ENCODE results near the gene RNF114. TPM values are rescaled to one million over a fixed set of nuclear protein-coding genes. Genes with fewer than 3 reads are reported as not detected.

Gene RNF114
- polyA plus RNA-seq, 3 donors = 128 to 164 (median 146) TPM

- no peak overlapping the region for H3K4me3 Mint-ChIP-seq
- H4K20me1 ChIP-seq (ENCODE audit: insufficient read depth, low read length) = peaks cover 35% of the 10 kb centered on the region
These were observed 49.4 kb downstream of the RNF114 start for GRCh38 chr20:49985617-49986016.

GRCh38 chr20:49986049-49986448 lies 49.9 kb downstream of the RNF114 start:
- H3K27me3 Mint-ChIP-seq (ENCODE audit: low read depth in 3 of 3) = peaks cover 12 to 17% (median 14%) of the 10 kb centered on the region in 3 donors
- no peaks in the 10 kb centered on the region for H3K9me3 ChIP-seq (replicated peaks in 1 of 2; ENCODE audit: control insufficient read depth in 1 of 2, insufficient read depth in 1 of 2, low read length in 2 of 2)
- no peak for TF ChIP-seq CTCF (IDR thresholded peaks at IDR 0.05)
- WGBS (ENCODE audit: insufficient coverage) = no CpG with 5 or more reads among the region's 4 CpGs
- DNase-seq = no peak
- intact Hi-C loops (cut with micrococcal nuclease) = no loop called here
- H3K4me3 Mint-ChIP-seq = no peak overlapping the region
- H4K20me1 ChIP-seq (ENCODE audit: insufficient read depth, low read length) = peaks cover 35% of the 10 kb centered on the region
- peaks cover 0 to 6% of the 10 kb centered on the region in 2 donors for H3K27me3 ChIP-seq (ENCODE audit: control insufficient read depth in 2 of 2, insufficient read depth in 2 of 2, low read length in 2 of 2)
- H3K4me2 ChIP-seq (replicated peaks; ENCODE audit: extremely low read depth, low read length, poor library complexity, severe bottlenecking) = peak overlapping the region; percentile 27
- H3K79me2 ChIP-seq (ENCODE audit: insufficient read depth, low read length) = peaks cover 7% of the 10 kb centered on the region
- H2AFZ ChIP-seq (ENCODE audit: insufficient read depth, low read depth, low read length, poor library complexity, severe bottlenecking) = no peak overlapping the region
- no peak overlapping the region for H3K27ac Mint-ChIP-seq
- no peaks in the 10 kb centered on the region for H3K9me3 Mint-ChIP-seq
- peaks cover 52% of the 10 kb centered on the region for H3K4me1 Mint-ChIP-seq
- peaks cover 34 to 73% of the 10 kb centered on the region in 2 donors for H3K4me1 ChIP-seq (ENCODE audit: control insufficient read depth in 1 of 2, insufficient read depth in 2 of 2, low read length in 2 of 2)
- no peak overlapping the region for H3K4me3 ChIP-seq (replicated peaks in 1 of 3; ENCODE audit: low read depth in 2 of 3, low read length in 3 of 3)
- H3K36me3 Mint-ChIP-seq = peaks cover 23 to 34% of the 10 kb centered on the region in 2 donors
- H3K36me3 ChIP-seq (replicated peaks in 1 of 2; ENCODE audit: control insufficient read depth in 1 of 2, insufficient read depth in 2 of 2, low read length in 2 of 2) = peaks cover 0 to 12% of the 10 kb centered on the region in 2 donors
- no peak overlapping the region for H3K27ac ChIP-seq (ENCODE audit: low read depth in 1 of 2, low read length in 2 of 2)
- H3K9ac ChIP-seq (ENCODE audit: insufficient read depth, low read length, poor library complexity, severe bottlenecking) = no peak overlapping the region

More at GRCh38 chr20:49985617-49986016, 49.4 kb downstream of the RNF114 start:
- peaks cover 52% of the 10 kb centered on the region for H3K4me1 Mint-ChIP-seq
- H3K27me3 Mint-ChIP-seq (ENCODE audit: low read depth in 3 of 3) = peaks cover 16 to 19% (median 16%) of the 10 kb centered on the region in 3 donors
- H3K9me3 ChIP-seq (replicated peaks in 1 of 2; ENCODE audit: control insufficient read depth in 1 of 2, insufficient read depth in 1 of 2, low read length in 2 of 2) = no peaks in the 10 kb centered on the region
- no peaks in the 10 kb centered on the region for H3K9me3 Mint-ChIP-seq
- no peak overlapping the region for H3K9ac ChIP-seq (ENCODE audit: insufficient read depth, low read length, poor library complexity, severe bottlenecking)
- H3K4me1 ChIP-seq (ENCODE audit: control insufficient read depth in 1 of 2, insufficient read depth in 2 of 2, low read length in 2 of 2) = peaks cover 34 to 73% of the 10 kb centered on the region in 2 donors
- no peak for TF ChIP-seq CTCF (IDR thresholded peaks at IDR 0.05)
- intact Hi-C loops (cut with micrococcal nuclease) = no loop called here
- no peak overlapping the region for H2AFZ ChIP-seq (ENCODE audit: insufficient read depth, low read depth, low read length, poor library complexity, severe bottlenecking)
- H3K27me3 ChIP-seq (ENCODE audit: control insufficient read depth in 2 of 2, insufficient read depth in 2 of 2, low read length in 2 of 2) = peaks cover 0 to 10% of the 10 kb centered on the region in 2 donors
- H3K27ac ChIP-seq (ENCODE audit: low read depth in 1 of 2, low read length in 2 of 2) = no peak overlapping the region
- peak overlapping the region in 1 of 7 donors; percentile 73 for H3K27ac Mint-ChIP-seq
- DNase-seq = no peak
- H3K36me3 ChIP-seq (replicated peaks in 1 of 2; ENCODE audit: control insufficient read depth in 1 of 2, insufficient read depth in 2 of 2, low read length in 2 of 2) = peaks cover 0 to 12% of the 10 kb centered on the region in 2 donors
- no peak overlapping the region for H3K4me3 ChIP-seq (replicated peaks in 1 of 3; ENCODE audit: low read depth in 2 of 3, low read length in 3 of 3)
- H3K36me3 Mint-ChIP-seq = peaks cover 23 to 34% of the 10 kb centered on the region in 2 donors
- peaks cover 7% of the 10 kb centered on the region for H3K79me2 ChIP-seq (ENCODE audit: insufficient read depth, low read length)
- WGBS (ENCODE audit: insufficient coverage) = 91% methylated on average over 11 of the region's 13 CpGs
- H3K4me2 ChIP-seq (replicated peaks; ENCODE audit: extremely low read depth, low read length, poor library complexity, severe bottlenecking) = peak overlapping the region; percentile 27

Data from CD14-positive monocyte (primary cell).